NCI-H345 (cell line): ENCODE measurements around the gene KRT84.
"Not testable (repeated sequence)": the region's sequence is repeated elsewhere in the genome, so short reads cannot be mapped to it uniquely, and the experiment has no call there.

ENCODE experiments used
- DNase-seq: peaks from one replicate; lab custom pipeline; 2025; lab: John Stamatoyannopoulos, UW

The KRT84 gene

DNA sequence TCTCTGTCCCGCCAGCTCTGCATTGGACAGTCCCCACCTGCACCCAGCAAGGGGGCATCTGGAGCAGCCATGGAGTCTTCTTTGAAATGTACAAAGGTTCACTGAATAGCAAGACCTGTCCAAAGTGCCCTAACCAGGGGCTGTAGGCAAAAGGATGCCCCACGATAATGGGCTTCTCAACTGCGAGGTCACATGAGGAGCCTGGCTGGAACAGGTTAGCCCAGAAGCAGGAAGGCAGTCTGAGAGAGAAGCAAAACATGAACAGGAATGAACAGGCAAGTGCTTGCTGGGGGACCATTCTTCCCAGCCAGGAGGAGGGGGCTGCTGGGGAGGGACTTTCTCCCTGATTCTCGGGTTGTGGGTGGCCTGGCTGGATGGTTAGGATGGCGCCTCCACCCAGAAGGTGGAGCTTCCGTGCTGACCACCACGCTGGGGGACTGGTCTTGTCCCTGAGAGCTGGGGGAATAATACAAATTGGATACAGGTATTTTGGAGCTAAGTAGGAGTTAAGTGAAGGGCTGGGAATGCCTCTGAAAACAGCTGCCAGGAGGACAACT is 25.3 kb downstream of the KRT84 start:
- DNase-seq = no peak

DNA sequence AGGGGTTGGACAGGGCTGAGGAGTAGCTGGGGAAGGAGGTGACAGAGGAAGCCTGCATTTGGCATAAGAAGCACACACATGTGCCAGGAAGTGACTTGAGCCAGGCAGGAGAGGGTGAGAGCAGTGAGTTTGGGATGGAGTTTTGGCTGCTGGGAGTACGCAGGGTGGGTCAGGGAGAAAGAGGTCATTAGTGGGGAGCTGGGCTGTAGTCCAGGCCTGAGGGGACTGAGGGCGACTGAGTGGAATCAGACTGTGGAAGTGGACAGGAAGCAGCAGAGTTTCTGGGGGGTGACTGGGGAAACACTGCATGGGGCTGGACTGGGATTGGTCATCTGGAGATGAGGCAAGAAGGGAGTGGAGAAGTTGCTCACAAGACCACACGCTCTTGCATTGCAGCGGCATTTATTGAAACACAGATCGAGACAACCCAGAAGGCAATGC is 25.8 kb downstream of the KRT84 start:
- no peak for DNase-seq

DNA sequence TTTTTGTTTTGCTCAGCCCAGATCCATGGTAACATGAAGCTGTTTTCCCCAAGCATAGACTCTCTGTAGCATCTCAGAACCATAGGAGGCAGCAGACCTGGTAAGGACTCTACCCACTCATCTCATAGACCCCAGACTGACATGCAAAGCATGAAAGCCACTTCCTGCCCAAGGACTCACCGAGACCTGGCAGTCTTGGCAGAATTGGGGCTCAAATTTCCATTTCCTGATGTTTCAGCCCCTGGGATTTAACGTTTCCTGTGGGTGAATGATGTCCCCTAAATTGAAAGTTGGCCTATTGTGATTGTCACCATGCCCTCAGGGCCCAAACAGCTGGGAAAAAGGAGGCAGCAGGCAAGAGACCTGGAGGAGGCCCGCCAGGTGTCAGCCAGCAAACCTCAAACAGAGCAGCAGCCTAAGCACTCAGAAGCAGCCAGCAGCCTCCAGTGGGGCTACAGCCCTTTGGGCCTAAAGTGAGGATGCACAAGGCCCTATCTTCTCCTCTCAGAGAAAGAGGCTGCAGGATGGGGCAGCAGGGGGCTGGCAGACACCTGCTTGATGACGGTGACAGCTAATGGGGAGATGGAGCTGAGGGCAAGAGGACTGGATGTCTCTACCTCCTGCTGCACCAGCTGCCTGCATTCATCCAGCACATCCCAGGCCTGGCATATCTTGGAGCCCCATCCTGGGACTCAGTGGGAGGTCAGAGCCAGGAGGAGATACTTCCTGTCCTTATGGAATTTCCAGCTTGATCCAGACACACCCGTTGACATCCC is 26.7 kb downstream of the KRT84 start:
- peak; percentile 53 for DNase-seq

DNA sequence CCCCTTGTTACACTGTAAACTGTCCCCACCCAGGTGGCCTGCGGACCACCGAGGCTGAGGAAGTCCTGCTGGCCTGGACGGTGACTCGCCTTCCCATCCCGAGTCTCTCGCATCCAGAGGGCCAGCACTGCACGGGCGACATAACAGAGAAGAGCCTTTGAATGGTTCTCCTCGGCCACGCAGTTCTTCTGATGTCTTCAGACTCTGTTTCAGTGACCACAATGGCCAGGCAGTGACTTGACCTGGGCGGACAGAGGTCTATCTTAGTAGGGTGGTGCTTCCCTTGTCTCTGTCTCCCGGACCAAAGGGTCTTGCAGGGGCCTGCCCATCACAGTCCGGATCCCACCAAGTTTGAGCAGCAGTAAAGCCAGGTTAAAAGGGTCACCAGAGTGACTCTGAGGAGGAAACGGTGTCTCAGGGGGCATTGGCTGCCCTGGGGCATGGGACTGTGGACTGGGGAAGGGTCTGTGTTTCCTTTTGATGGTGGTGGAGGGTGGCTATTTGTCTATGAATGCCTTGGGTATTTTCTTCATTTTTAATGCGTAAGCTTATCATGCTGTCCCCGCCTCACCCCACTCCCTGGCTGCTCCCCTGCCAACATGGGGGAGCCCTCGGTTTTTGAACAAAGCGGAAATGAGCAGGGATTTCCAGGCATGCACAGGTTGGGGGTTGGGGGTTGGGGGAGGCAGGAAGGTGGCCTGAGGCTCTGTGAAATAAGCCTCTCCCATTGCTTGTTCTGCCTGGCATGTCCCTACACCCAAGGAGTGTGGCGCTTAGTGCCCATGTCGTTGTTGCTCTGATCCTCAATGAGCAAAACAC is 28.5 kb downstream of the KRT84 start:
- DNase-seq = no peak

DNA sequence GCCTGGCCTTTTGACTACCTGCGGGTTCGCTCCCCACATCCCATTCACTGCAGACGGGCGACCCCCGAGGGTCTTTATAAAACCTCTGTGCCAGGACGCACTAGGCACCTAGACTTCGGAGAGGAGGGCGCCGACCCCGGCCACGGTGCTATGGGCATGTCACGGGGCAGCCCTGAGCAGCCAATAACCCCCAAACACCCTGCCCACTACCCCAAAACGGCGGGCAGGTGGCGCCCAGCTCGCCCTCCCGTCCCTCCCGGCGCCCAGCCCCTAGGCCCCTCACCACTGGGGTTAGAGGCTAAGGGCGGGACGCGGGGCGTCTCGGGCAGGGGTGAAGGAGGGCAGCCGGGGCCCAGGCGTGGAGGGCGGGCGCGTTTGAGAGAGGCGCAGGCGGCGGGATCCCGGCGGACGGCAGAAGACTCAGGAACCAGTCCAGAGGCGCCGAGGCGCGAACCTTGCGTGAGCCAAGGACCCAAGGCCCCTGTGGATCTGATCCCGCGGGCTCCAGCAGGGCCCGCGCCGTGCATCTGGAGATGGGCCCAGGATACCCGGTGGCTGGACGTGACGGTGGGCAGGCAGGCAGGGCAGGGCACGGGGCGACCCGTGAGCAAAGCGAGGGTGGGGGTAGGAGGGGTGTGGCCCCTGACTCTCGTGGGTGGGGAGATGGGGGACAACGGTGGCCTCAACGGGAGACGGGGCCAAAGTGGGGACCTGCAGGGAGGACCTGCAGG is 29.3 kb downstream of the KRT84 start:
- no peak for DNase-seq

DNA sequence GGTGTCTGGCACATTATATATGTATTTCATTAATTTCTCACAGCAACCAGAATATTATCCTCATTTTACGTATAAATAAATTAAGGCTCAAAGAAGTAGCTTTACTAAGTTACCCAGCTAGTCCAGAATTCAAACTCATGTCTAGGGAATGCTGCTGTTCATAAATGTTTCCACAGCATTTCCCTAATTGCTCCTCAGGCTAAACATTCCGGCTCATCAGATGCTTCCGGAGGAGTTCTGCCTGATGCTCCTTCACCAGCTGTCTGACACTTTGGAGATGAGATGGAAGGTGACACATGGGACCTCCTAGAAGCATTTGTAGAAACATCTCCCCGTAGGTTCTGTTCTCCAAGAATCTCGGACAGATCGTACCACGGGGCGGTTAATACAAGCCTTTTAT is 30.3 kb downstream of the KRT84 start:
- DNase-seq = no peak

DNA sequence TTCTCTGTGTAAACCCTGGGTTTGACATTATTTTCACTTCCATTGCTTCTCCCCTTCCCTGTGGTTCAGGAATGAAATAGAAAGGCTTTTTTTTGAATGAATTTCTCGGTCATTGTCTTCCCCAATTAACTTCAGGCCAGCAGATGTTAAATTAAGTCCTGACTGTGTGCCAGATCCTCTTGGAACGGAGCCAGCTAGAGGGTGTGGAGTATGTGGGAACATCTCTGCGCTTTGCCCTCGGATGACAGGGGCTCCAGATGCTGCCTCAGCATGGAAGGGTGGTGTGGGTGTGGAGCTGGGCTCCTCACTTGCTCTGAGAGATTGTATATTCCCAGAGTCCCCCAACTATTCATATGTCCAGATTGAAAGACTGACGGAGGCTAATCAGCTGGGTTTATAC is 31.3 kb downstream of the KRT84 start:
- DNase-seq = peak; percentile 57

DNA sequence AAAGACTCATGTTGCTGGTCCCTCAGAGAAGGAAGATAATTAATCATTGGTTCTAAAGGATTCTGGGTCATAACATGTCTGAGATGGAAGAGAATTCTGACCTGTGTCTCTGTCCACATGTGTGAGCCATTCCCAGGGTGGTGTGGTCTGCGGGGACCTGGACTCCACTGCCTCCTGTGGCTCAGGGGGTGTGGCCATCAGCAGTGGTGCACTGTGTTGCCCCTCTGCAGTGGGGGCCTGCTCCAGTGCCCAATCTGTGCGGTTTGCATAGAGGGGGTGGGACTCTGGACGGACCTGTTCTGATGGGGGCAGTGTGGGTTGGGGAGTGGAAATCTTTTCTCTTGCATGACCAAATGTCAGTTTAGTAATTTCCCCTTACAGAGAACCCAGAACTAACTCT is 31.7 kb downstream of the KRT84 start:
- DNase-seq = no peak

DNA sequence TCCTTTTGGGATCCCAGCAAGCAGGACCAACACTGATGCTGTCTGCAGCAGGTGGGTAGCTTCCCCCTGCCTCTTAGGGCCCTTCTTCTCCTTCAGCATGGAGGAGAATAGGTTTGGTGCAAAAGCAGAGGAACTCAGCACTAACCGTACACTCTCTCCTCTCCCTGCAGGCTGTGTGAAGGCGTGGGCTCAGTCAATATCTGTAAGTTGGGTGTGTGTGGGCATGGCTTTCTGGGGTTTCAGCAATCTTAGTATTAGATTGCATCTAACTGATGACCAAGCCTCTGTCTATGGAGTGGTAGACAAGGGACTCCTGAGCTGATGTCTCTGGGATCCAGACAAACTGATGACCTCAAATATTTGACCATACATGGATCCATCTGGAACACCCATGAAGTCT is 32.5 kb downstream of the KRT84 start:
- no peak for DNase-seq

DNA sequence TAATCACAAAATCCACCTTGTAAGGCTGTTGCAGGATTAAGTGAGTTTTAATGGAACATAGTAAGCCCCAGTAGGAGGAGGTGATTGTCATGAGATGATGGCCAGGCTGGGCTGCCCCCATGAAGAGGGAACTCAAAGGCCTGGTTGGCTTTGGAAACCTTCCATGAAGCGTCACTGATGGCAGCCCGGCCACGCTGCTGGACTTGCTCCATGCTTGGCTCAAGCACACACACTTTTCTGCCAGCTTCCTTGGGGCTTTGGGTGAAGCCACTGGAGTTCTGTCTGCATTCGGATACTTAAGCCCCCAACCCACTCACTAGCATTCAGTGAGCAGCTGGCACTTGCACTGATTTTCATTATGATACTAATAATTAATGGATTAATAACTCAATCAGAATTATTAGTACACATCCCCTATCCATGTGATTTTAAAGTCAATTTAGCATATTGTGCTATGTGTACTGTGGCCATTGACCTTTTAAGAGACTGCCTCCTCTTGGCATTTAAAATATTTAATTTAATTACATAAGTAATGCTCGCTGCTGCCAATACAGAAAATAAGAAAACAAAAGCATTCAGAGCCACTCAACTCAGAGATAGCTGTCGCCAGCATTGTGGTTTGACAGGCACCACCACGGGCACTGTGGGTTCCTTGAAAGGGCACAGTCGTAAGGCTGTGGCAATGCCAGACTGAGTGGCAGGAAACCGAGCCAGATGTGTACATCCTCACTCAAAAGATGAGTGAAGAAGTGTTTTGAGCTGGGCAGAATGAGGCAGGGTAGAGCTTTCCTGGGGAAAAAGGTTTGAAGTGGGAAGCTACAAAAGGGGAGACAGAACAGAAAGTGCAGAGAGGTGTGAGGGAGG is 34.0 kb downstream of the KRT84 start:
- DNase-seq = no peak

DNA sequence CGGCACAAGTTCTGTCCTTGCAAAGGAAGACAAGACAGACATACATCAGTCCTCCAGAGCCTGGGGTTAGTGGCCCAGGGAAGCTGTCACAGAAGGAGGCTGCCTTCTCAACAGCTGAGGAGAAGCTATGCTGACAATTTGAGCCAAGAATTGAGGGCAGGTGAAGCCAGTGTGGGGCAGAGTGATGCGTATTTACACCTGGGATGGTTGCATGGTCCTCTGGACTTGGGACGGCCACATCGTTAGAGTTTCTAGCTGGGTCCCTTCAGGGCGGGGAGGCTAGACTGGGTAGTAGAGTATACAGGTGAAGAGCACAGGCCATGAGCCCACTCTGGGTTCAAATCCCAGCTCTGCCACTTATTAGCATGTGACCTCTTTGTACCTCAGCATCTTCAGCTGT is 34.7 kb downstream of the KRT84 start:
- no peak for DNase-seq

DNA sequence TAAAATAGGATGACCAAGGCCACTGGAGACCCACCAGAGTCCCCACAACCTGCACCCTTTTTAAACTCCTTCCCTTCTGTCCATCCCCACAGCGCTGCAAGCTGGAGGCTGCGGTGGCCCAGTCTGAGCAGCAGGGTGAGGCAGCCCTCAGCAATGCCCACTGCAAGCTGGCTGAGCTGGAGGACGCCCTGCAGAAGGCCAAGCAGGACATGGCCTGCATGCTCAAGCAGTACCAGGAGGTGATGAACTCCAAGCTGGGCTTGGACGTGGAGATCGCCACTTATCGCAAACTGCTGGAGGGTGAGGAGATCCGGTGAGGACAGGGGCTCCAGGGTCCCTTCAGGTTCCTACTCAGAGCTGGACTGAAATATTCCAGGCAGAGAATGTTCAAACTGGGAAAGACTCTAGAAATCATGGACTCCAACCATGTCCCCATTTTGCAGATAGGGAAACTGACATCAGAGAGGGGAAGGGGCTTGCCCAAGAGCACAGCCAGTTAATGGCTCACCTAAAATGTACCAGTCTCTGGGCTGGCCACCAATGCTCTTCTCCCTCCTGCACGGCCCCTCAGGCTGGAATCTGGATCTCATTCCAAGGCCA is 35.3 kb downstream of the KRT84 start:
- DNase-seq = no peak

DNA sequence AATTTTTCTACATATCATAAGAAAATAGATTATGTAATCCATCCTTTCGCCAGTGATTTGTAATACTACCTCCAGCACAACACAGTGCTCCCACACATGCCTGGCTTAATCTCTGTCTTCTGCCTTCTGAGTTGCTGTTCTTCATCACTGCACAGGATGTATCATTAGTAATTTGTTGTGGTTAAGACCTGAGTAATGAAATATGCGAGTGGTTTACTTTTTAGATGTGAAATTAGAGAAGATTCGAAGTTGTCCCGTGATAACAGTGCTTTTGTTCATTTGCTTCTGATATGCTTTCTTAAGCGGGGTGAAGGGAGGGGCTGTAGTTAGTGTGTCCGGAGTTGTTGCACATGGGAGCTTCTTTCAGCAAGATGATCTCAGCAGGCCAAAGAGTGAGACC is 36.3 kb downstream of the KRT84 start:
- no peak for DNase-seq

DNA sequence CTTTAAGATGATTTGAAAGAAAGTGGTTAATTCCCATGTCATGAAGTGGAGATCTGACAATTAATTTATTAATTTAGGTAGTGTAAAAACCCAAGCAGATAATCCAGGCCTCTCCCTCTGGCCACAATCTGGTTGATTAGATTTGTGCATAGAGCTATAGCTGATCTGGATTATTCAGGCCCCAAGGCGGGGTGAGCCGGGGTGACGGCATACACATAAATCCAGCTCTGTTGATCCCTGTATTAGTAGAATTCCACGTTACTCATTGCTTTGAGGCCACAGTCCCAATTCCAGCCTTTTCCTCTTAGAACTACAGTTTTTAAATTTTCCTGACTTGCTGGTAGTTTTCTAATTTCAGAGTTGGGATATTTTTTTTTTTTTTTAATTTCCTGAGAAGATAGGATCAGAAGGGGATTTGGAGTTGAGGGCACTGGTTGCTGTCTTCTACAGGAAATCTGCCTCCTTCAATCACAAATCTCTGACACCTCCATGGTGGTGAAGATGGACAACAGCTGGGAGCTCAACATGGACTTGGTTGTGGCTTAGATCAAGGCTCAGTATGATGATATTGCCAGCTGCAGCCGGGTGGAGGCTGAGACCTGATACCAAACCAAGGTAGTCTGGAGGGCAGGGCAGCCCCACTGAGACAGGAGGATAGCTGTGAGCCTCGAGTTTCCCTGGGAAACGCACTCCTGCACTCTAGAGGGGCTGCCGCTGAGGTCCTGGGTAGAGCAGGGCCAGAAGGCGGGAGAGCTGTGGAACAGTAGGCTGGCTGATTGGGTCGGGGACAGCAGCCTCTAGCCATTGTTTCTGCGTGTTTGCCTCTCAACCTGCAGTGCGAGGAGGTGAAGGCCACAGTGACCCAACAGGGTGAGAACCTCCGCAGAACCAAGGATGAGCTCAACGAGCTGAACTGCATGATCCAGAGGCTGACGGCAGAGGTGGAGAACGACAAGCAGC is 37.6 kb downstream of the KRT84 start:
- DNase-seq = no peak

DNA sequence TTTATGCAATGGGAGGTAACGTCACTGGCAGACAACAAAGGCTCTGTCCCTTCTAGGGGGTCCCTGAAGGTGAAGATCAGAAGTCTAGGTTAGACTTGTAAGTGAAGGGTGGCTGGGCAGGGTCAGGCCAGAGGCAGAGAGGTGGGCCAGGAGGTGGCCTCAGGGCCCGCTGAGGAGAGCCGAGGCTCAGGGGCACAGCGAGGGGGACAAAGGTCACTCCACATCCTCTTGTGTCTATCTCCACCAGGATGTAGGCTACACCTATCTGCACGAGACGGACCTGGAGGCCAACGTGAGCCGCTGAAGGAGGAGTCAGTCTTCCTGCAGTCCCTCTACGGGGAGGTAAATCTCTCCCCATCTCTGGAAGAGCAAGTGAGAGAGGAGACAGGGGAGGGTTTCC is 38.4 kb downstream of the KRT84 start:
- no peak for DNase-seq

DNA sequence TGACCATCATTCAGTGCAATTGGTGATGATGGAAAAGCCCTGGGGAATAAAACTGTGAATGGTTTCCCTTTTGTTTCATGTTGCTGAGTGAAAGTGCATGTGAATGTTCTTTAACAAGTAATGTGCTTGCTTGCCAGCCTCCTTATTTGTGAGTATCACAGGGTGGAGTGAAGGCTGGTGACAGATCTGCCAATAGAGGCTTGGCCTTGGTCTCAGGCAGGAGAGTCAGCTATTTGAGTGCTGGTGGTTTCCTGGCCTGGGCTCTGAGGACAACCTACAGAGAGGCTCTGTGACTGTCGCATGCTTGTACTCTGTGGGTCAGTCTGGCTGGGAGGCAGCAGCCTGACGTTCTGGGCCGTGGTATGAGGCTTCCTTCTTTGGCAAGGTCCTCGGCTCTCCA is 38.9 kb downstream of the KRT84 start:
- DNase-seq = no peak

DNA sequence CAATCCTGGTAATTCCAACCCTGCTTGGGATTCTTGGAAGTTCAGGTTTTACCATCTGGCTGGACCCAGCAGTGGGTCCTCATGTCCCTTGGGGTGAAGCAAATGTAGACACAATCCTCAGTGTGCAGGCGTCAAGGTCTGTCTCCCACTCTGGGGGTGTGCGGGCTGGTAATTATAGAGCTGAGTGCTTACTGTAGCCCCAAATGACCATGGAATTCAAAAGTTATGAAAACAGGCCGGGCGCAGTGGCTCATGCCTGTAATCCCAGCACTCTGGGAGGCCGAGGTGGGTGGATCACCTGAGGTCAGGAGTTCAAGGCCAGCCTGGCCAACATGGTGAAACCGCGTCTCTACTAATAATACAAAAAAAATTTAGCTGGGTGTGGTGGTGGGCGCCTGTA is 40.4 kb downstream of the KRT84 start:
- DNase-seq = not testable (repeated sequence)

DNA sequence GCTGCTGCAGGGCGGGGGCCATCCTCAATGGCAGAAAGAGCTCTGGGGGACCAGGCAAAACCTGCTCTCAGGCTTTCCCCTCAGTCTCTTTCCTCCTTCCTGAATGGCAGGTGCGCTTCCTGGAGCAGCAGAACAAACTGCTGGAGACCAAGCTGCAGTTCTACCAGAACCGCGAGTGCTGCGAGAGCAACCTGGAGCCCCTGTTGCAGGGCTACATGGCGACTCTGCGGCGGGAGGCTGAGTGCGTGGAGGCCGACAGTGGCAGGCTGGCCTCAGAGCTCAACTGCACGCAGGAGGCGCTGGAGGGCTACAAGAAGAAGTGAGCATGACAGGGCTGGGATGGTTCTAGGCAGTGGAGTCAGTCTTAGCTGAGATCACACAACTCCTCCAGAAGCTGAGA is 41.3 kb downstream of the KRT84 start:
- no peak for DNase-seq

DNA sequence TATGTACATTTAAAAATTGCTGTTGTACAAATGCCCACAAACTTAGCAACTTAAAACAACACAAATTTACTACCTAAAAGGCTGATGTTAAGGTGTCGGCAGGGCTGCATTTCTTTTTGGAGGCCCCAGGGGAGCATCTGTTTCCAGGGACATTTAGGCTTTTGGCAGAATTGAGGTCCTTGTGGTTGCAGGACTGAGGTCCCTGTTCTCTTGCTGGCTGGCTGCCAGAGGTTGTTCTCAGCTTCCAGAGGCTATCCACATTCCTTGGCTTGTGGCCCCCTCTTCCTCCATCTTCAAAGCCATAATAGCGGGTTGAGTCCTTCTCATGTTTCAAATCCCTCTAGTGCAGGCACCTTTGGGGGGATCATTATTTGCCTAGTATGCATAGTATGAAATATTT is 41.9 kb downstream of the KRT84 start:
- no peak for DNase-seq
